Transverse colon (tissue), 3 donors: ENCODE data around the gene EFCAB7.

ENCODE experiments used
- CTCF ChIP-seq, 5 experiments: fragments of 200-600 bp in 3 of 5; fragments of 450-650 bp in 2 of 5; sonication (generic) in 3 of 5; IDR thresholded peaks; 1 replicate in 2 of 5; 2 replicates in 3 of 5; pipeline ENCODE4 v1.5.1; 2016 to 2017; ENCODE audit warnings: antibody characterized with exemption in 5 of 5, inconsistent platforms in 3 of 5, mild to moderate bottlenecking in 2 of 5, moderate library complexity in 1 of 5
- POLR2A ChIP-seq: fragments of 450-650 bp; IDR thresholded peaks from one replicate; pipeline ENCODE4 v1.6.1; 2016; ENCODE audit warnings: antibody characterized with exemption, mild to moderate bottlenecking, moderate library complexity

GRCh38 chr1:63548303-63548702, 25.0 kb downstream of the EFCAB7 start:
- TF ChIP-seq CTCF (IDR thresholded peaks at IDR 0.05) = no peak
- no peak for TF ChIP-seq POLR2A
